ENCODE data around the gene AP5Z1. TPM values are rescaled to one million over a fixed set of nuclear protein-coding genes. Genes with fewer than 3 reads are reported as not detected.

The AP5Z1 gene
- total RNA-seq, 1 donor from 2014 or later: 48.9 TPM

DNA sequence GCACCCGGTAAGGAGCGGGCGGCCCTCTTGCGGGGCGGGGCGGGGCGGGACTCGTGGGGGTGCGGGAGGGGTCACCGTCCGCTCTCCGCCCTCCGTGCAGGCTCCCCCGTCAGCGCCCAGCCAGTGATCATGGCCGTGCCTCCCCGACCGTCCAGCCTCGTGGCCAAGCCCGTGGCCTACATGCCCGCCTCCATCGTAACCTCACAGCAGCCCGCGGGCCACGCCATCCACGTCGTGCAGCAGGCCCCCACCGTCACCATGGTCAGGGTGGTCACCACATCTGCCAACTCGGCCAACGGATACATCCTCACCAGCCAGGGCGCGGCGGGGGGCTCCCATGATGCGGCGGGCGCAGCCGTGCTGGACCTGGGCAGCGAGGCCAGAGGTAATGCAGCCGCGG is 16.2 kb upstream of the AP5Z1 start:
- Histone ChIP-seq H3K9me3 (no peaks in the 10 kb centered on the region), H3K27me3 (no peaks in the 10 kb centered on the region), H3K4me1 (peaks cover under 1% of the 10 kb centered on the region), H3K36me3 (peaks cover 99% of the 10 kb centered on the region), H3K4me3 (no peak overlapping the region), H3K27ac (no peak overlapping the region)
- no peak for DNase-seq
- TF ChIP-seq, protein P1, sequence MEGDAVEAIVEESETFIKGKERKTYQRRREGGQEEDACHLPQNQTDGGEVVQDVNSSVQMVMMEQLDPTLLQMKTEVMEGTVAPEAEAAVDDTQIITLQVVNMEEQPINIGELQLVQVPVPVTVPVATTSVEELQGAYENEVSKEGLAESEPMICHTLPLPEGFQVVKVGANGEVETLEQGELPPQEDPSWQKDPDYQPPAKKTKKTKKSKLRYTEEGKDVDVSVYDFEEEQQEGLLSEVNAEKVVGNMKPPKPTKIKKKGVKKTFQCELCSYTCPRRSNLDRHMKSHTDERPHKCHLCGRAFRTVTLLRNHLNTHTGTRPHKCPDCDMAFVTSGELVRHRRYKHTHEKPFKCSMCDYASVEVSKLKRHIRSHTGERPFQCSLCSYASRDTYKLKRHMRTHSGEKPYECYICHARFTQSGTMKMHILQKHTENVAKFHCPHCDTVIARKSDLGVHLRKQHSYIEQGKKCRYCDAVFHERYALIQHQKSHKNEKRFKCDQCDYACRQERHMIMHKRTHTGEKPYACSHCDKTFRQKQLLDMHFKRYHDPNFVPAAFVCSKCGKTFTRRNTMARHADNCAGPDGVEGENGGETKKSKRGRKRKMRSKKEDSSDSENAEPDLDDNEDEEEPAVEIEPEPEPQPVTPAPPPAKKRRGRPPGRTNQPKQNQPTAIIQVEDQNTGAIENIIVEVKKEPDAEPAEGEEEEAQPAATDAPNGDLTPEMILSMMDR (IDR thresholded peaks at IDR 0.05): no peak
- intact Hi-C loops (cut with DNase I): loop anchor here (10.0 kb wide), 1 partner anchor 144 kb away; no protein-coding TSS in a partner anchor
- no peak for ATAC-seq

- ATAC-seq (no peak), DNase-seq (no peak)
- intact Hi-C loops (cut with DNase I): no loop called here
- Histone ChIP-seq H3K36me3 (peaks cover 91% of the 10 kb centered on the region), H3K4me1 (no peaks in the 10 kb centered on the region), H3K4me3 (no peak overlapping the region), H3K27ac (no peak overlapping the region), H3K9me3 (no peaks in the 10 kb centered on the region), H3K27me3 (no peaks in the 10 kb centered on the region)
- TF ChIP-seq, protein P1 (IDR thresholded peaks at IDR 0.05): no peak
These were observed 14.5 kb upstream of the AP5Z1 start for GRCh38 chr7:4760952-4761351.

DNA sequence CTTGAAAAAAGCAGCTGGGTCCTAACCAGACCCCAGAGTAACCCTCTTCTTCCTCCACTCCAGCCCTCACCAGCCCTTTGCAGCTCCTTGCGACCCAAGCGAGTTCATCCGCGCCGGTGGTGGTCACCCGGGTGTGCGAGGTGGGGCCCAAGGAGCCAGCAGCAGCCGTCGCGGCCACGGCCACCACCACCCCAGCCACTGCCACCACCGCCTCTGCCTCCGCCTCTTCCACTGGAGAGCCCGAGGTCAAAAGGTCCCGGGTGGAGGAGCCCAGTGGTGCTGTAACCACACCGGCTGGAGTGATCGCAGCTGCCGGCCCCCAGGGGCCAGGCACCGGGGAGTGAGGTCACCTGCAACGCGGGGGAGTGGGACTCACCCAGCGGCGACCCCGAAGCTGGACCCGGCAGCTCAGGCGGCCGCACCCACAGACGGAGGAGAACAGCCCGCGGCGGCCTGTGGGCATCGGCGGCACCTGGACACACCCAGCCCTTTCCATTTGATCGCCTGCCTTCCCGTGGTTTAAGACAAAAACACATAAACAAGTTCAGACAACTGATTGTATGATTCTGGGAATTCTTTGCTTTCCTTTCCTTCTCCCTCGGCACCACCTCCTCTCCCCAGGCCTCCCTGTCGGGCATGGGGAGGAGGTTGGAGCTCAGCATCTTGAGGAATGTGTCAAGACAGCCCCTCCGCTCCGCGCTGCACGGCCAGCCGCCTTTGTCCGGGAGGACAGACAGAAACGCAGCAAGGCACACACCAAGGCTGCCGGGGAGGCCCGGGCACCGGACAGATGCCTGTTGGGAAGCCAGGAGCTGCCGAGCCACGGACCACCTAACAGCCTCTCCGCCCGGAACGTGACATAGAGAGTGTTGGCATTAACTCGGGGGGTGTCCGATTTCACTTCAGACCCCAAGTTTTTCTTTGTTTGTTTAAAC is 13.0 kb upstream of the AP5Z1 start:
- Histone ChIP-seq H3K9me3 (no peaks in the 10 kb centered on the region), H3K36me3 (peaks cover 82% of the 10 kb centered on the region), H3K27ac (no peak overlapping the region), H3K4me3 (no peak overlapping the region), H3K27me3 (no peaks in the 10 kb centered on the region), H3K4me1 (no peaks in the 10 kb centered on the region)
- TF ChIP-seq, protein P1 (IDR thresholded peaks at IDR 0.05): no peak
- intact Hi-C loops (cut with DNase I): no loop called here
- DNase-seq: no peak
- ATAC-seq: no peak

DNA sequence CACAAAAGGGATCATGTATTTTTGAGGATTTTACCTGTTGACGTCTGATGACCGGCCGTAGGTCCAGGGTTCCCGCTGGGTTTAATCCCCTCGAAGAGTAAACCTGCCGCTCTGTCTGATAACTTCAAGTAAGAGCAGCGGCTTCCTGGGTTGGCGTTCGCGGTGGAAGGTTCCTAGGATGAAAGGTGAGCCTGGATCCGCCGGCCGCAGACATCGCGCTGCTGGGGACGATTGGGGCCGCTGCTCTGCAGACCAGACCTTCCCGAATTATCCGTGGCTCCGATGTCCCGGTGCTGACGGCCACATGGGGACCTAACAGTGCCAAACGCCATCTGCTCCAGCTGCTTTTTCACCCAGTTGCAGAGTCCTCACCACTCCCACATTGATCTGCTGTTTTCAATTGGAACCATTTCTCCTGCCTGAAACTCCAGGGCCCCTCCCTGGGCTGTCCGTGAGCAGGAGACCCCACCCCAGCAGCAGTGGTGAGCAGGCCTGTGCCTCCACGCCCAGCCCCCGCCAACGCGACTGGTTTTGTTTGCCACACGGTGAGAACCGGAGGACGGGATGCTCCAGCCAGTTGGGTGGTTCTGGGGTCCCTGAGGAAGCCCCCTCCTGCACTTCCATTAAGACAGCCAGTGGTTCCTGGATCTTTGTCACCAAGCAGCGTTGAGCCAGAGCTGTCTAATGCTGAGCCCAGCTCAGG is 12.2 kb upstream of the AP5Z1 start:
- ATAC-seq (no peak), DNase-seq (no peak)
- no peaks in the 10 kb centered on the region for H3K4me1 ChIP-seq
- H3K36me3 ChIP-seq: peaks cover 74% of the 10 kb centered on the region
- TF ChIP-seq, protein P1 (IDR thresholded peaks at IDR 0.05): no peak
- H3K9me3 ChIP-seq: no peaks in the 10 kb centered on the region
- intact Hi-C loops (cut with DNase I): no loop called here
- no peak overlapping the region for H3K27ac ChIP-seq
- no peak overlapping the region for H3K4me3 ChIP-seq
- H3K27me3 ChIP-seq: no peaks in the 10 kb centered on the region

DNA sequence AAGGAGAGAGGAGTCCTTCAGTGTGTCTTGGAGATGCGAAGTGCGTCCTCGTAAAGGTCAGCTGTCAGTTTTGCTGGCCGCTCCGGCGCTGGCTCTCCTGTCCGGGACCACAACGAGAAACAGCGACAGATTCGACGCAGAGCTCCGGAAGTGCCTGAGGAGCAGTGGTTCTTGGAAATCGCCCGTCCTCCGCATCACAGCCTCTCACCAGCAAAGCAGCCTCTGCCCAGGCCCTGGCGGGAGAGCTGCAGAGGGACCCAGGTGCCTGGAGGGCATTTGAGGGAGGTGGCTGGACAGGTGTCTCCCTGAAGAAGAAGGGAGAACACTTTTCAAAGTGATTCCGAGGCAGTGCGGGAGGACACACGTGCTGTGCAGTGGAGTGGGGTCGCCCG is 11.6 kb upstream of the AP5Z1 start:
- Histone ChIP-seq H3K27ac (no peak overlapping the region), H3K36me3 (peaks cover 69% of the 10 kb centered on the region), H3K4me3 (no peak overlapping the region), H3K27me3 (no peaks in the 10 kb centered on the region), H3K9me3 (no peaks in the 10 kb centered on the region), H3K4me1 (no peaks in the 10 kb centered on the region)
- DNase-seq: no peak
- TF ChIP-seq, protein P1 (IDR thresholded peaks at IDR 0.05): no peak
- no peak for ATAC-seq
- intact Hi-C loops (cut with DNase I): no loop called here

Measured in upper lobe of right lung (tissue), 1 donor.